DOHH2 (cell line): ENCODE measurements around the gene DLGAP3.
"Not testable (repeated sequence)": the region's sequence is repeated elsewhere in the genome, so short reads cannot be mapped to it uniquely, and the experiment has no call there.

Experiments
- H3F3A ChIP-seq: fragments of 200-600 bp; sonication (generic), shearing (Covaris generic); 2 replicates; pipeline ENCODE4 v1.6.0; 2016; ENCODE audit warnings: antibody characterized with exemption, mild to moderate bottlenecking; ENCODE audit not compliant: control insufficient read depth, insufficient read depth
- H3K27ac ChIP-seq: fragments of 200-600 bp; sonication (generic); 2 replicates; pipeline ENCODE4 v1.5.1; 2014; ENCODE audit warnings: low read depth, mild to moderate bottlenecking, low read length, moderate library complexity
- H3K27me3 ChIP-seq: fragments of 200-600 bp; sonication (generic); 2 replicates; pipeline ENCODE4 v1.6.1; 2014; ENCODE audit warnings: mild to moderate bottlenecking, low read length, mixed read lengths; ENCODE audit not compliant: control insufficient read depth
- H3K36me3 ChIP-seq: fragments of 200-600 bp; sonication (generic); 2 replicates; pipeline ENCODE4 v1.6.1; 2014; ENCODE audit warnings: mild to moderate bottlenecking, low read length, moderate library complexity, mixed read lengths; ENCODE audit not compliant: control insufficient read depth
- H3K4me1 ChIP-seq: fragments of 200-600 bp; sonication (generic); 2 replicates; pipeline ENCODE4 v1.6.1; 2014; ENCODE audit warnings: mild to moderate bottlenecking, low read length, mixed read lengths; ENCODE audit not compliant: control insufficient read depth
- H3K4me2 ChIP-seq: fragments of 200-600 bp; sonication (generic); 2 replicates; pipeline ENCODE4 v1.6.0; 2014; ENCODE audit warnings: mild to moderate bottlenecking, low read length, moderate library complexity
- H3K4me3 ChIP-seq: fragments of 200-600 bp; sonication (generic); 2 replicates; pipeline ENCODE4 v1.5.1; 2014; ENCODE audit warnings: mild to moderate bottlenecking, low read length, mixed read lengths
- H3K79me2 ChIP-seq: fragments of 200-600 bp; sonication (generic); 2 replicates; pipeline ENCODE4 v1.6.1; 2014; ENCODE audit warnings: mild to moderate bottlenecking, low read length, mixed read lengths; ENCODE audit not compliant: control insufficient read depth
- H3K9me2 ChIP-seq: fragments of 200-600 bp; sonication (generic); replicated peaks from 2 replicates; pipeline ENCODE4 v1.6.1; 2014; ENCODE audit warnings: mild to moderate bottlenecking, low read length, mixed read lengths; ENCODE audit not compliant: control insufficient read depth
- H3K9me3 ChIP-seq: fragments of 200-600 bp; sonication (generic); 2 replicates; pipeline ENCODE4 v1.6.1; 2014; ENCODE audit warnings: antibody characterized with exemption, low read length, mixed read lengths; ENCODE audit not compliant: control insufficient read depth, insufficient read depth
- H4K20me1 ChIP-seq: fragments of 200-600 bp; sonication (generic); 2 replicates; pipeline ENCODE4 v1.6.0; 2014; ENCODE audit warnings: low read depth, mild to moderate bottlenecking, antibody characterized with exemption, low read length, moderate library complexity; ENCODE audit not compliant: control insufficient read depth, insufficient read depth
- EZH2phosphoT487 ChIP-seq: fragments of 200-600 bp; sonication (generic); IDR thresholded peaks from 2 replicates; pipeline ENCODE4 v1.6.1; 2017; ENCODE audit warnings: borderline replicate concordance, mild to moderate bottlenecking, antibody characterized with exemption, low read length, moderate library complexity, mixed read lengths
- TF ChIP-seq, protein P1 (sequence below): fragments of 200-600 bp; sonication (generic); IDR thresholded peaks from one replicate; pipeline ENCODE4 v1.5.1; 2014; ENCODE audit warnings: antibody characterized with exemption, mild to moderate bottlenecking, low read depth, low read length; ENCODE audit not compliant: poor library complexity, severe bottlenecking

The DLGAP3 gene

DNA sequence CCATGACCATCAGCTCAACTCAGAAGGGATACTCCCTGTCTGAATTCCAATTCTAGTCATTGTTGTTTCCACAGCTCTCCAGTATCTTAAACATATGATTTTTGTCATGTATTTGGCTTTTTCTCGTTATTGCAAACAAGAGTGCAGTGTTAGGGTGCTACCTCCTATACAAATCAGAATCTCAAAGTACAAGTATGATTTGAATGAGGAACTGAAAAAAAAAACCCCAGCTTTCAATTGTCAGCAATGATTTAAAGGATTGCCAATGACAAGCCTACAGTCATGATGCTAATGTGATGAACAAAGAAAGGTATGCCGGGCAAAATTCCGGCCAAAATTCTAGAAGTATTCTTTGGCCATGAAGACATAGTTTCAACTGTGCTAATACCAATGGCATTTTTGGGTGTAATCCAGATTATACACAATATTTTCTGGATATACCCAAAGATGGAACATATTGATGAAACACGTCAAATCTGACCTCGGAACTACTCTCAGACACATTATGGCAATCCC is 40.8 kb upstream of the DLGAP3 start:
- no peak overlapping the region for H3K4me2 ChIP-seq
- H3K79me2 ChIP-seq: no peaks in the 10 kb centered on the region
- no peaks in the 10 kb centered on the region for H3K9me2 ChIP-seq
- no peaks in the 10 kb centered on the region for H4K20me1 ChIP-seq
- no peaks in the 10 kb centered on the region for H3K36me3 ChIP-seq
- TF ChIP-seq, protein P1, sequence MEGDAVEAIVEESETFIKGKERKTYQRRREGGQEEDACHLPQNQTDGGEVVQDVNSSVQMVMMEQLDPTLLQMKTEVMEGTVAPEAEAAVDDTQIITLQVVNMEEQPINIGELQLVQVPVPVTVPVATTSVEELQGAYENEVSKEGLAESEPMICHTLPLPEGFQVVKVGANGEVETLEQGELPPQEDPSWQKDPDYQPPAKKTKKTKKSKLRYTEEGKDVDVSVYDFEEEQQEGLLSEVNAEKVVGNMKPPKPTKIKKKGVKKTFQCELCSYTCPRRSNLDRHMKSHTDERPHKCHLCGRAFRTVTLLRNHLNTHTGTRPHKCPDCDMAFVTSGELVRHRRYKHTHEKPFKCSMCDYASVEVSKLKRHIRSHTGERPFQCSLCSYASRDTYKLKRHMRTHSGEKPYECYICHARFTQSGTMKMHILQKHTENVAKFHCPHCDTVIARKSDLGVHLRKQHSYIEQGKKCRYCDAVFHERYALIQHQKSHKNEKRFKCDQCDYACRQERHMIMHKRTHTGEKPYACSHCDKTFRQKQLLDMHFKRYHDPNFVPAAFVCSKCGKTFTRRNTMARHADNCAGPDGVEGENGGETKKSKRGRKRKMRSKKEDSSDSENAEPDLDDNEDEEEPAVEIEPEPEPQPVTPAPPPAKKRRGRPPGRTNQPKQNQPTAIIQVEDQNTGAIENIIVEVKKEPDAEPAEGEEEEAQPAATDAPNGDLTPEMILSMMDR: no peak
- no peak for TF ChIP-seq EZH2phosphoT487
- H3K9me3 ChIP-seq: no peaks in the 10 kb centered on the region
- no peak overlapping the region for H3K4me3 ChIP-seq
- H3K4me1 ChIP-seq: no peaks in the 10 kb centered on the region
- H3K27me3 ChIP-seq: 0 out of 2 replicates have a peak, but pooled peaks cover 3% of the 10 kb centered on the region
- no peak overlapping the region for H3K27ac ChIP-seq
- no peaks in the 10 kb centered on the region for H3F3A ChIP-seq

DNA sequence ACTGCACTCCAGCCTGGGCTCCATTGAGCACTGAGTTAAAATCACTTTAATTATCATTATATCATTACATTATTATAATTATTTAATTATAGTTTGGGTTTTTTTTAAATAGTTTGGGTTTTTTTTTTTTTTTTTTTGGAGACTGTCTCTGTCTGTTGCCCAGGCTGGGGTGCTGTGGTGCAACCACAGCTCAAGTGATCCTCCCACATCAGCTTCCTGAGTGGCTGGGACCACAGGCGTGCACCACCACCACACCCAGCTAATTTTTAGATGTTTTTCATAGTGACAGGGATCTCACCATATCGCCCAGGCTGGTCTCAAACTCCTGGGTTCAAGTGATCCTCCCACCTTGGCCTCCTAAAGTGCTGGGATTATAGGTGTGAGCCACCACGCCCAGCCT is 38.8 kb upstream of the DLGAP3 start:
- H3K4me1 ChIP-seq, H3K9me3 ChIP-seq, H3K36me3 ChIP-seq, H3K27ac ChIP-seq, H3K79me2 ChIP-seq, H3F3A ChIP-seq, H3K27me3 ChIP-seq, H3K4me2 ChIP-seq, H3K9me2 ChIP-seq, H3K4me3 ChIP-seq, H4K20me1 ChIP-seq: not testable (repeated sequence)

DNA sequence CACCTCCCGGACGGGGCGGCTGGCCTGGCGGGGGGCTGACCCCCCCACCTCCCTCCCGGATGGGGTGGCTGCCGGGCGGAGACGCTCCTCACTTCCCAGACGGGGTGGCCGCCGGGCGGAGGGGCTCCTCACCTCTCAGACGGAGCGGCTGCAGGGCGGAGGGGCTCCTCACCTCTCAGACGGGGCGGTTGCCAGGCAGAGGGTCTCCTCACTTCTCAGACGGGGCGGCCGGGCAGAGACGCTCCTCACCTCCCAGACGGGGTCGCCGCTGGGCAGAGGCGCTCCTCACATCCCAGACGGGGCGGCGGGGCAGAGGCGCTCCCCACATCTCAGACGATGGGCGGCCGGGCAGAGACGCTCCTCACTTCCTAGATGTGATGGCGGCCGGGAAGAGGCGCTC is 38.2 kb upstream of the DLGAP3 start:
- H3K79me2 ChIP-seq, H3F3A ChIP-seq, H3K4me3 ChIP-seq, H3K4me2 ChIP-seq, H3K9me3 ChIP-seq, H3K36me3 ChIP-seq, H3K27me3 ChIP-seq, H3K27ac ChIP-seq, H3K9me2 ChIP-seq, H3K4me1 ChIP-seq, H4K20me1 ChIP-seq: not testable (repeated sequence)

DNA sequence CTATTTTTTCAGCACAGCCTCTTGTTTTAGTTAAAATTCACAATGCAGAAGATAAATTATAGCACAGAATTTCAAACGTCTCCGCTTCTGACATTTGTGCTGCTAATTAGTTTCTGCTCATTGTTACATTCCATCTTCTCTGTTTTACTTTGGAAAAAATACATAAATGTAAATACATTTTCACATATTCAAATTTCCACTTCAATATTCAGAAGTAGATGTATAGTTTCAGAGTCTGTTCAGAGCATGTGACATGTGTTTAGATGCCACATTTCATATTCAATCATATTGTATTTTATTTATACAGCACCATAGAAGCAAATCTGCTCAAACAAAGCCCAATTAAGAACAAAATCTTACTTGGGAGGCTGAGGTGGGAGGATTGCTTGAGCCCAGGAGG is 36.1 kb upstream of the DLGAP3 start:
- H4K20me1 ChIP-seq: no peaks in the 10 kb centered on the region
- no peaks in the 10 kb centered on the region for H3K36me3 ChIP-seq
- H3F3A ChIP-seq: no peaks in the 10 kb centered on the region
- no peak overlapping the region for H3K27ac ChIP-seq
- no peaks in the 10 kb centered on the region for H3K9me2 ChIP-seq
- TF ChIP-seq, protein P1: no peak
- H3K4me3 ChIP-seq: no peak overlapping the region
- no peaks in the 10 kb centered on the region for H3K9me3 ChIP-seq
- H3K27me3 ChIP-seq: peaks cover 11% of the 10 kb centered on the region
- H3K4me2 ChIP-seq: no peak overlapping the region
- H3K79me2 ChIP-seq: no peaks in the 10 kb centered on the region
- no peaks in the 10 kb centered on the region for H3K4me1 ChIP-seq
